HUDEP-2 (cell line): ENCODE data around the gene PPP1R13B.
"Not testable (repeated sequence)": the region's sequence is repeated elsewhere in the genome, so short reads cannot be mapped to it uniquely, and the experiment has no call there.

Source experiments
- DNase-seq, 76 experiments: peaks; one replicate each; lab custom pipeline; 2025; ENCODE audit not compliant: unreplicated experiment in 76 of 76; lab: John Stamatoyannopoulos, UW

Gene PPP1R13B

DNA sequence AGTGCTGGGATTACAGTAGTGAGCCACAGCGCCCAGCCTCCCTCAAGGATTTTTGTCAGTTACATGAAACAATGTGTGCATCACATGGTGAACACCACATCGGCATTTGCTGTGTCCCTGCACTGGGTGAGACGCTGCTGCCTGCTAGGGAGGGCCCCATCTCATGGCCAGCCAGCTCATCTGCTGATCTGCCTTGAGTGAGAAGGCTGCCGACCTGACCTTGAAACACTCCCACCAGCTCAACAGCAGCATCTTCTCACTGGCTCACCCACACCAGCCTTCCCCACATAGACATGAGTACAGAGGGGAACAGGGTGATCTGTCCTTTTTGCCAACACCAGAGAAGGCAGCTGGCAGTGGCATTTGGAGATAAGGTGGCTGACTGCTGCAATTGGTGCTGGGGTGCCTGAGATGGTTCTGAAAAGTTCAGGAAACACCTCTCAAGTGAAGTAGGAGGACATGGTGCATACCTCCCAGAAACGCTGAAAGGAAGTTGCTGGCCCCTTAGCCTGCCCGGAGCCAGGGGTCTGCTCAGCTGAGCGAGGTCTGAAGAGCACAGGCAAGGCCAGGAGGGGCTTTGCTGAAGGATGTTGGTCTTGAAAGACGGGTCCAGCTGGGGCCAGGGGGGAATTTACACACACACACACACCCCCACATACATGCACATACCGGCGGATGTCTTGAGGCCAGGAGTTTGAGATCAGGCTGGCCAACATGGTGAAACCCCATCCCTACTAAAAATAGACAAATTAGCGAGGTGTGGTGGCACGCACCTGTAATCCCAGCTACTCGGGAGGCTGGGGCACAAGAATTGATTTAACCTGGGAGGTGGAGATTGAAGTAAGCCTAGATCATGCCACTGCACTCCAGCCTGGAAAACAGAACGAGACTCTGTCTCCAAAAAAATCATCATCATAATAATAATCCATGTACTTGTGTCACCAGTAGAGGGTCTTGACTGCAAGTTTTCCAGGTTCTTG, 14.3 kb upstream of the PPP1R13B start:
- peak in 4 of 76 experiments; percentile 7 to 13 (median 8) for DNase-seq

DNA sequence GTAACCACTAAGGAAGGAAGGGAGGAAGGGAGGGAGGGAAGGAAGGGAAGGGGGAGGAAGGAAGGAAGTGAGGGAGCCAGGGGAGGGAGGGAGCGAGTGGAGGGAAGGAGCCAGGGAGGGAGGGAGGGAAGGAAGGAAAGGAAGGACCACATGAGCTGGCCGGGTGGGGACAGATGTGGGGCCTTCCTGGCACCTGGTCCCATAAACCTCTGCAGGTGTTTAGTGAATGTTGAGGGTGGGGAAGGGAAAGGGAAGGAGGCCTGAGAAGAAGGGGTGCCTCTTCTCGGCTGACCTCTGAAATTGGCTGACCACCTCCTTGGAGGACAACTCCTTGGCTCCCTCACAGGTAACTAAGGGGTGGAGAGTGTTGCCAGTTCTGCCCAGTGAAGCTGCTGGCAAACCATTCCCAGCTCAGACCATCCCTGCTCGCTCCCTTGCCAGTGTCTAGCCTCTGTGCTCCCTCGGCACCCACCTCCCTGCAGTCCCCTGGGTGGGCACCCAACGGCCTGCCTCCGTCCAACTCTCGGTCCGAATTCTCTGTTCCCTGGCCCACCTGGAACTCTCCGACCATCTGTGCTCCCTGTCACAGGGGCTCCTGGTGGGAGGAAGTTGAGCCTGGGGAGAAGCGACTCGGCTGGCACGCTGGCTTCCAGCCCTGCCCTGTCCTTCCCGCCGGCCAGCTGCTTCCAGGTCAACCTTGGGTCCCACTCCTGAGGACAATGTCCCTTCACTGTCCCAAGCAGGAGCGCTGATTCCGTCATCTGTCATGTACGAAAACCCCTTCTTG, 12.2 kb upstream of the PPP1R13B start:
- DNase-seq = no peak

DNA sequence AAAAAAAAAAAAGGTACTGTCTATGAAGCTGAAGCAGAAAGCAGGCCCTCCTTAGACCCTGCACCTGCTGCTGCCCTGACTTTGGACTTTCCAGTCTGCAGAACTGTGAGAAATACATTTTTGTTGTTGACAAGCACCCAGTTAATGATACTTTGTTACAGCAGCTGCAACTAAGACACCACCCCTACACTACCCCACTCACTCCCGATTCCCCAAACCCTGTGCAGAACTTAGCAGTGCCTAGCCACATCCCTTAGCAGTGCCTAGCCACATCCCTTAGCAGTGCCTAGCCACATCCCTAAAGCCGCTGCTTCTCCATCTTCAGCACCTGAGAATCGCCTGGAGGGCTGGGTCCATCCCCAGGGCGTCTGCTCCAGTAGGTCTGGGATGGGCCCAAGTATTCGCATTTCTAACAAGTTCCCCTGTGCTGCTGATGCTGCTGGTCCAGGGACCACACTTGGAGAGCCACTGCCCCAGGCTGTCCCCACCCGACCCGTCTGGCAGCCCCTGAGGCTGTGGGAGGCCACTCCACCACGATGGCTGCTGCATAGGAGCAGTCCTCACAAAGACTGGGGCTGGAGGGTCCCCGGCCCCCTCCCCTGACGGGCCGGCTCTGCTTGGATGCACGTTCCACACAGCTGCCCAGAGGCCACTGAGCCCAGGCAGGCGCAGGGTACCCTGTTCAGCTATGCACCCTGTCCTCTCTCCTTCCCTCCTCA, 10.8 kb upstream of the PPP1R13B start:
- DNase-seq = no peak

DNA sequence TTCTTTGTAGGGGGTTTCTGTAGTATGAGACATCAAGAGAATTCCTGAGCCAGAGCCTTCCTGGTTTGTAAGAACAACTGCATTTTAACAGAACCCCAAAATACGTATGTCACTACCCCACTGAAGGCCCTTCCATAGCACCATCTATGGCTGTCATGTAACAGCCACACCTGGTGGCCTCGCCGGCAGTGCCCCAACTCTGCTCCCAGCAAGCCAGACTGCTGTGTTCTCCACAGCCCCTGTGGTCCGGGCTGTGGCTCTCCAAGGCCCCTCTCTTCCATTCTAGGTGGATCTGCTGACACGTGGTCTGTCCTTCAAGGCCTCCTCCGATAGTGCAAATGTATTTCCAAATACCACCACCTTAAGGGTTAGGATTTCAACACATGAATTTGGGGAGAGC, 9.9 kb upstream of the PPP1R13B start:
- DNase-seq = no peak

DNA sequence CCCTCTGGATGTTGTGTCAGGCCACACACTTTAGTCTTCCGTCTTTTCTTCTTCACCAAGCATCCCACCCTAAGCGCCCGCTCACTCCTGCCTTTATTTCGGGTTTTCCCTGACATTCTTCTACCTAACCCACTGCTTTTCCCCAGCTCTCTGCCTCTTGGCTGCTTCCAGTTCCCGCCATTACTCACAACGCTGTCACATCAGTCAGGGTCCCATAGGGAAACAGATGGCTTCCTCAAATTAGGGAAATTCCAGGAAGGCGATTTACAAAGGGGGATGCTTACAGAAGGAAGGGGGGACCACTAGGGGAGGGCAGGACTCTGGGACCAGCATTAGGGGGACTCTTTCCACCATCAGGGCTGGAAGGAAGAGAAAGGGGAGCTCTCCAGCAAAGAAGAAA, 9.2 kb upstream of the PPP1R13B start:
- no peak for DNase-seq

DNA sequence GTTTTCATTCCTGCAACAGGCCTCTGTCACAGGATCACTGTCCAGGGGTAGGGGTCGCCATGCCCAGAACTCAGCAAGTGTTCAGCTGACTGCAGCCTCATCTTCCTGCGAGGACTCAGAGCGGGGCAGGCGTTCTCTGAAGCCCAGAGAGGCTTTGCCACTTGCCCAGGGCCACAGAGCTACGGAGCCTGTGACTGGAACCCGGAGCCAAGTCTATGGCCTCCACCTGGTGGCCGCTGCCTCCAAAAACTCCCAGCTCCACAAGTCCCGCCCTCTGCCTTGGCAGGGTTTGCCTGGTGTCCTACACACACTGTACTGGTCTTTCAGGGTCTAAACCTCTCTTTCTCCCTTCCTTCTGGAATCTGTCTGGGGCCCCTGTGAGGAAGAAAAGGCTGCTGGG, 8.7 kb upstream of the PPP1R13B start:
- peak in 1 of 76 experiments; percentile 30 for DNase-seq

DNA sequence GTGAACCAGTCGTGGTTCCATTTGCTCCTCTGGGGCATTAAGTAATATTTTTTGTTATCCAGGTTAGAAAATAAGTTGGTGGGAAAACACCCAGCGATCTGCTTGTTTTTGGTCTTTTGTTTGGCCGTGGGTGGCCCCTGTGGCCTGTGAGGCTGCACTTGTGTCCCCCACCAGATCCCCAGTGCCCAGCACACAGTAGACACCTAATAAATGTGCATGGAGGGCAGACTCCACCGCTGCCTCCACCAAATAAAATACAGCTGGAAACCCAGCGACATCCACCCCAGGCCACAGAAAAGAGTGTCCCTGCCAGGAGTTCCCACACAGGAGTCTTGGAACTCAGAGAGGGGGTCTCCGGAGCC, 8.3 kb upstream of the PPP1R13B start:
- no peak for DNase-seq

DNA sequence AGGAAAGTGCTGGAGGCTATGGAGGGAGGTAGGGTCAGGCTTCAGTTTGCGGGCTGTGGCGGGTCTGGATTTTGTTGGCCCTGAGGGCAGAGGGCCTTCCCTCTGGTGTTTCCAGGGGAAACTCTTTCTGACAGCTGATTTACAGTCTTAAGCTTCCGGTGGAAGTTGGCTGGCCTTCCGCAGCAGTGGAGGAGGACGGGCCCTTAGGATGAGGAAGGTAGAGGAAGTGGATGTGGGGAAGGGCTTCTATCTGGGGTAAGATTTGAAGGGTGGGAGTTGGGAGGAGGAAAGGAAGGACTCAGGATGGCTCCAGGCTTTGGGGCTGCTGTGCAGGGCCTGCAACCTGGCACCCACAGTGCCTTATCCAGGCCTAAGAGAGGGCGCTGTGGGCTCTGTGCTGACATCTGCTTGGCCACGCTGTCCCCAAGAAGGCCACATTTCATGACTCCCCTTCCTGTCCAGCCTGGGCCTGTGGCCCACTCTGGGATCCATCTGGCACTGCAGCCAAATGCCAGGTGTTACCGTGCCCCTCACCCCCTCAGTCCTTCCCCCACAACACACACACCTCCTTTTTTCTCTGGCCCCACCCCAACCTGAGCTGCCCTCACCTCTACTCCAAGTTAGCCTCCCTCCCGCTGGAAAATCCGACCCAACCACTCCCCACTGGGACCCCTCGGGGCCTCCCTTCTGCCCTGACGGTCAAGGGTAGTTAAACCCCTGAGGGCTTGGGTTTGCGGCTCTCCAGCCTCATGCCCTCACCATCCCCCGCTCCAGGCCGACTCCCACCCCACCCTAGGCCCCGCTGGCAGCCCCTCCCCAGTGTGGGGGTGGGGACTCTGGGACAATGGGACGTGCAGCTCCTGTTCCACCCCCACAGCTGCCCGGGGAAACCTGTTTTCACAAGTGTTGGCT, 7.7 kb upstream of the PPP1R13B start:
- no peak for DNase-seq

DNA sequence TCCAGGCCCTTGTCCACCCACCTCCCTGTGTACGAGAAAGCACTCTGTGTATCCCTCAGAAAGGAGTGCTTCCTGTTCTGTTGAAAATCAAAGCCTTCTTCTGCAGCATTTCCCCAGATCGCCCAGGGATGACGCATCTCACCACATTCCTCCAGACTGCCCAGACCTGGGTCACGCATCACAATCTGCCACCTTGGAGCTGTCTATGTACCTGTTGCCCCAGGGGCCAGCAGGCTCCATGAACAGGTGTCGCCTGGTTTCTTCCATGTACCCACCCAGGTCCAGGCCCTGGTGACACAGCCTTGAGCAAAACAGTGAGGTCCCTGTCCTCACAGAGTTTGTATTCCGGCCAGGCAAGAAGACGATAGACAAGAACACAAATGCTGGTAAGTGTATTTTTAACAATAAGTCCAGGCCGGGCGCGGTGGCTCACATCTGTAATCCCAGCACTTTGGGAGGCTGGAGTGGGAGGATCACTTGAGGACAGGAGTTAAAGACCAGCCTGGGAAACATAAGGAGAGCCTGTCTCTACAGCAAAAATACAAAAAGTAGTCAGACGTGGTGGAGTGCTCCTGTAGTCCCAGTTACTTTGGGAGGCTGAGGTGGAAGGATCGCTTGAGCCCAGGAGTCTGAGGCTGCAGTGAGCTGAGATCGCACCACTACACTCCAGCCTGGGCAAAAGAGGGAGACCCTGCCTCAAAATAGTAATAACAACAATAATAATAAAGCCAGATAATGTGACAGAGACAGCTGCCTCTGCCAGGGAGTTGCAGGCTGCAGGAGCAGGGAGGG, 6.8 kb upstream of the PPP1R13B start:
- no peak for DNase-seq

DNA sequence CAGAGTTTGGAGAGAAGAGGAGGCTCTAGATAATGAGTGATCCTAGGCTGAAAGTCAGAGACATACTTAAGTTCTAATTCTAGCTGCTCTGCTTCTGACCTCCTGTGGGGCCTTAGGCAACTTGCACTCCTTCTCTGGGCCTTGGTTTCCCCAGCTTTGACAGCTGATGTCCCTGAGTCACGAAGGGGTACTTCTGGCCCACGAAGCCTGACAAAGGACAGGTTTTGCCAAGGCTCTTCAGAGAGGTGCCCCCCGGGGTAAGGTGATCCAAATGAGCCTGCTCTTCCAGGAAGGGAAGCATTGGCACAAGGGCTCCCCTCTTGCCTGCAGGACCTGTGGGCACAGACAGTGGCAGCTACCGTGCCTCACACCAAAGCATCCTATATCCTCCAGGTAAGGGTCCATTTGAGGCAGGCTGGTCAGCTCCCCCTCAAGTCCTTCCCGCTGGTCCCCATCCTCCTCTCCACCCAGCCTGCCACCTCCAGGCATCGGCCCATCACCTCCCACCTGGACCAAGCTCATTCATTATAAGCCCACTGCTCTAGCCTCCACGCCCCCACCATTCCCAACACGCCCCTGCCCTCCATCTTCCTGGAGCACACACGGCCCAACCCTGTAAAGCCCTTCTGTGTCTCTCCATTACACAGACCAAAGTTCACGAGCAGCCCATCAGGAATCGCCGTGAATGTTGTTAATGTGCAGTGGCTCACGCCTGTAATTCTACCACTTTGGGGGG, 1.9 kb upstream of the PPP1R13B start:
- no peak for DNase-seq

DNA sequence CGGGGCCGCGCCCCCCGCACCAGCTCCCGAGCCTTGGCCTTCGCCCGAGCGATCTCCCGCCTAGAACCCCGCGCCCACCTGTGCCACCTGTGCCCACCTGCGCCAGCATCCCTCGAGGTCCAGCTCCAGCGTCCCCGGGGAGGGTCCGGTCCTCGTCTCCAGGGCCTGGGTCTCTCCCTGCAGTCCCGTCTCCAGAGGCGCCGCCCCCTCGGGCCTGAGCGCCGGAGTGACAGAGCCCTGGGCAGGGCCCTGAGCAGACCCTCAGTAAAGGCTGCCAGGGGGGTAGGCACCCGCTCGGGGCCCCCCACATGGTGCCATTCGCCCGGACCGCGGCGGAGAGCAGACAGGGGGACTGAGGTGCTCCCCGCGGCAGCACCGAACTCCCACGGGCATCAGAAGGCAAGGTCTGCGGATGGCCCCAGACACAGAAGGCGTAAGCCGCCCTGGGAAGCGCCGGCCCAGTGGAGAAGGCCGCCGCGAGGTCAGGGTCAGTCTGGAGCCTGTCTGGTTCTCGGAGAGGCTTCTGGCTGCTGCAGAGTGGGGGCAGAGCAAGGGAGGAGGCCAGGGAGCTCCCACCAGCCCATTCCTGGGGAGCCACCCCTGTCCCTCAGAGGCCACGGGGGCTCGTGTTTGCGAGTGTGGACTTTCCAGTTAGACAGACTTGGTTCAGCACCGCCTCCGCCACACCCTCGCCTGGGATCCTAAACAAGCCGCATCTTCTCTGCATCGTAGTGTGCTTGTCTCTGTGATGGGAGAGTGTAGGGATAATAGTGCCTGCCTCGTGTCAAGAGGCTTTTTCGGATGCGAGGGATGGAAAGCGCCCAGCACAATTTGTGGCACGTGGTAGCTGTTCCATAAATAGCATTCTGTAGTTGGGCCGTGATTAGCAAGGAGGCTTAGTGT, 1.1 kb upstream of the PPP1R13B start:
- no peak for DNase-seq

DNA sequence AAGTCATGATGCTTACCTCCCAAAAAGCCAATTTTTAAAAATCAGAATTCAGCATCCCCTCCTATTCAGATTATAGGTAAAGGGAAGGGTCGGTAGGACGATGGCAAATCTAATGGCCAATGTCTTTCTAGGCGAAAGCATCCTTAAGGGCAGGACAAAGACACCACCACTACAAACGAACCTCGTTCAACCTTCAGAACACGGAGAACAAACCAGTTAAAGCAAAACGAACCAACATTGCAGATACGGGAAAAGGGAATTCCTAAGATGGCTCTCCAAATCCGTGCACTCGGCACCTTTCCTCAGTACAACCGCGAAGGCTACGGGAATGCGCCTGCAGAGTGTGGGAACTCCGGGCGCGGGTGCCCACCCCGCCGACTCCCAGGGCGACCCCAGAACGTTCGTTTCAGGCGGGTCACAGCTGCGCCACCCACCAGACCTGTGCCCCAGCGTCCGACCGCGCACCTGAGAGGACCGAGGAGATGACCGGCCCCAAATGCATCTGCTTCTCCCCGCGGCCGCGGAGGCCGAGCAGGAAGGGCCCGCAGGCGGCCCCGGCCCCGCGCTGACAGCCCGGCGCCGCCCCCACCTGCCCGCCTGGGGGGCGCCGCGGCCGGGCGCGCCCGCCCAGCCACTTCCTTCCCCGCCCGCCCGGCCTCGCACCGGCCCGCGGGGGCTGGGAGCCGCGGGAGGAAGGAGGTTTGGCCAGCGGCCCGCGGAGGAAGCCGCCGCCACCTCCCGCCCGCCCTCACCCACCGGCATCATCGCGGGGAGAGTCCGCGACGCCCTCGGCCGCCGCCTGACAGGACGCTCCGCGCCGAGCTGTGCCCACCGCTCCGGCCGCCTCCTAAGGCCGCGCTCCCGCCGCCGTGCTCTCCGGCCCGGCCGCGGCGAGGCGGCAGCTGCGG, 578 bp downstream of the PPP1R13B start:
- DNase-seq = no peak

DNA sequence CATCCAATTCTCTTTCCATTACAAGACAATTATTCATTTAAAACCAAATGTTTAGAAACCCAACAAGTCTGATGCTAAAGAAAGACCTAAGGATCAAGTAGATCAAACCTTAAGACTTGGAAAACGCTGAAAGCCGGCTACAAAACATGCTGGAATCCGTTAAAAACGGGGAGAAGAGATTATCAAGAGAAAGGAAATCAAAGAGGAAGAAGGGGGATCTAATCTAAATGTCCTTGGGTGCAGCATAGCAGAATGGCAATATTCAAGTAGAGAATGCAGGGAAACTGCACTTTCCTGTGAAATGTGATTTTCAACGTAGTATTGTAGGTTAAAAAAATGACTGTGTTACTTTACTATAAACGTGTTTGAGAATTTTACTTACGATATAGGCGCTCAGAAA, 1.3 kb downstream of the PPP1R13B start:
- no peak for DNase-seq

DNA sequence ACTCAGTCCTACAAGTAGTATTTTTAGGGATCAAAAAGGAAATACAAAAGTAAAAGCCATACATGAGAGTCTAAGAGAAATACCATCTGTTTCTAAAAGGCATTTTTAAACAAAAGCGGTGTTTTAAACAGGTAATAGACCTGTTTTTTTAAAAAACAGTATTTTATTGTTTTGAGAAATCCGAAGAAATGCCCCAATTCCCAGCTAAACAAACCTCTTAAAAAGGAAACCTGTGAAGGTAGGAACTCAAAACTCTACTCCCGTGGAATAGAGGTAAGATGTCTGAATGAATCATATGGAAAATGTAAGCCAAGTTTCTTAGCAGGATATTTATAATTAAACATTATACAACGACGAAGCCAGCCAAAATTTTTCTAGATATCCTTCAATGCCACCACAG, 2.0 kb downstream of the PPP1R13B start:
- no peak for DNase-seq

DNA sequence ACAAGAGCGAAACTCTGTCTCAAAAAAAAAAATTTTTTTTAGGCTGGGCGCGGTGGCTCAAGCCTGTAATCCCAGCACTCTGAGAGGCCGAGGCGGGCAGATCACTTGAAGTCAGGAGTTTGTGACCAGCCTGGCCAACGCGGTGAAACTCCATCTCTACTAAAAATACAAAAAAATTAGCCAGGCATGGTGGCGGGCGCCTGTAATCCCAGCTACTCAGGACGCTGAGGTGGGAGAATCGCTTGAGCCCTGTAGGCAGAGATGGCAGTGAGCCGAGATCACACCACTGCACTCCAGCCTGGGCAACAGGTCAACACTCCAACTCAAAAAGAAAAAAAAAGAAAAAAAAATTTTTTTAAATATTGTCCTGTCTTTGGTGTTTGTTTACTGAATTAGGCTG, 6.1 kb downstream of the PPP1R13B start:
- DNase-seq = not testable (repeated sequence)

DNA sequence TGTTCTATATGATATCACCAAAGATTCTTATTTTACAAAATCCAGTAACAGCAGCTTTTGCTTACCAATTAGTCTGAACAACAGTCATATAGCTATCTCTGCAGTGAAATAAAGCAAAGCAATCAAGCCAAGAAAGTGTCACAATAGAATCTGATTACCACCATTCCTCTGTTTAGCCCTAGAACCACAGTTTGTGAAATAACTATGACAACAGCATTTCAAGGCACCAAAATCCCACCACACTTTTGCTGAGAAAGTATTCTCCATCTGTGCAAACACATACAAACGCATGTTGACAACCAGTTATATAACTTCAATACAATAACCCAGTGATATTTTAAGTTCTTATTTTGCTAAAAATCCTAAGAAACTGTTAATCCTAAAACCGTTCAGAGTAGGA, 7.4 kb downstream of the PPP1R13B start:
- DNase-seq = no peak

DNA sequence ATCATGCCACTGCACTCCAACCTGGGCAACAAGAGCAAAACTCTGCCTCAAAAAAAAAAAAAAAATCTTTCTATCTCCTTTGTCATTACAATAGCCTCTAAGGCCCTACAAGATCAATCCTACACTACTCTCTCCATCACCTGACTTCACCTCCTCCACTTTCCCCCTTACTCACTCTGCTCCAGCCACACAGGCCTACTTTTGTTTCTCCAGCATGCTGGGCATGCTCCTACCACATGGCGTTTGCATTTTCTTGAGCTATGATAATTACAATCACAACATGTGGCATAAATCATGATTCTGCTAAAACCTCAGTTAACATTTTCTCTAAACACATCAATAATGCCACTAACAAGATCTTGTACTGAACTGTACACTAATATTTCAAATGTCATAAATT, 7.8 kb downstream of the PPP1R13B start:
- DNase-seq = no peak
